C4-2B (cell line): ENCODE measurements around the gene IRAK1.

Experiments
- CTCF ChIP-seq: fragments of 450-650 bp; conservative IDR thresholded peaks from 2 replicates; pipeline ENCODE4 v1.5.1; 2017; ENCODE audit warnings: mild to moderate bottlenecking
- ZFX ChIP-seq: fragments of 450-650 bp; IDR thresholded peaks from 2 replicates; pipeline ENCODE4 v1.6.1; 2017

- TF ChIP-seq CTCF (peak; percentile 33), ZFX (peak; percentile 65; the same call in 1 of the 2 replicates)
Measured at GRCh38 chrX:154019633-154020528, at the start of gene IRAK1.
